GM06990 (cell line): Measurements from ENCODE around the gene NEB.

ENCODE experiments used
- DNase-seq: peaks from one replicate; pipeline ENCODE4 v3.0.0-alpha.2; 2011; ENCODE audit not compliant: insufficient read length; ENCODE audit errors: extremely low read depth
- H3K27me3 ChIP-seq: replicated peaks from 2 replicates; pipeline ENCODE4 v1.6.0; 2011; ENCODE audit warnings: low read length; ENCODE audit not compliant: control insufficient read depth, insufficient read depth
- H3K36me3 ChIP-seq: 2 replicates; pipeline ENCODE4 v1.5.1; 2011; ENCODE audit warnings: low read length; ENCODE audit not compliant: control insufficient read depth, insufficient read depth
- H3K4me3 ChIP-seq: replicated peaks from 2 replicates; pipeline ENCODE4 v1.5.1; 2011; ENCODE audit warnings: low read depth, mild to moderate bottlenecking, control low read depth, low read length
- CTCF ChIP-seq: IDR thresholded peaks from 2 replicates; pipeline ENCODE4 v1.5.1; 2011; ENCODE audit warnings: low read length, control low read depth, mild to moderate bottlenecking, inconsistent platforms; ENCODE audit not compliant: insufficient read depth, poor library complexity, severe bottlenecking

Gene NEB

GRCh38 chr2:151730262-151730975, 3.9 kb downstream of the NEB start:
- Histone ChIP-seq H3K27me3 (no peaks in the 10 kb centered on the region), H3K36me3 (no peaks in the 10 kb centered on the region), H3K4me3 (no peak overlapping the region)
- peak; percentile 20 for DNase-seq
- no peak for TF ChIP-seq CTCF

GRCh38 chr2:151729837-151730236, 4.4 kb downstream of the NEB start:
- no peak for TF ChIP-seq CTCF
- no peaks in the 10 kb centered on the region for H3K27me3 ChIP-seq
- no peak for DNase-seq
- no peaks in the 10 kb centered on the region for H3K36me3 ChIP-seq
- no peak overlapping the region for H3K4me3 ChIP-seq

GRCh38 chr2:151729415-151729811, 4.9 kb downstream of the NEB start:
- no peak for DNase-seq
- H3K4me3 ChIP-seq = no peak overlapping the region
- no peaks in the 10 kb centered on the region for H3K36me3 ChIP-seq
- no peak for TF ChIP-seq CTCF
- no peaks in the 10 kb centered on the region for H3K27me3 ChIP-seq

GRCh38 chr2:151728804-151729414, 5.4 kb downstream of the NEB start:
- TF ChIP-seq CTCF = no peak
- DNase-seq = no peak
- H3K27me3 ChIP-seq = no peaks in the 10 kb centered on the region

GRCh38 chr2:151727593-151728552, 6.4 kb downstream of the NEB start:
- TF ChIP-seq CTCF = no peak
- H3K27me3 ChIP-seq = no peaks in the 10 kb centered on the region
- no peak for DNase-seq
- H3K4me3 ChIP-seq = no peak overlapping the region
- H3K36me3 ChIP-seq = no peaks in the 10 kb centered on the region

More at GRCh38 chr2:151728804-151729414, 5.4 kb downstream of the NEB start:
- H3K4me3 ChIP-seq = no peak overlapping the region
- no peaks in the 10 kb centered on the region for H3K36me3 ChIP-seq
